ENCODE measurements around the gene ETS1. TPM values are rescaled to one million over a fixed set of nuclear protein-coding genes. Genes with fewer than 3 reads are reported as not detected.

ETS1 gene
- polyA plus RNA-seq, 1 donor from 2014 or later, result 0.42 TPM

DNA sequence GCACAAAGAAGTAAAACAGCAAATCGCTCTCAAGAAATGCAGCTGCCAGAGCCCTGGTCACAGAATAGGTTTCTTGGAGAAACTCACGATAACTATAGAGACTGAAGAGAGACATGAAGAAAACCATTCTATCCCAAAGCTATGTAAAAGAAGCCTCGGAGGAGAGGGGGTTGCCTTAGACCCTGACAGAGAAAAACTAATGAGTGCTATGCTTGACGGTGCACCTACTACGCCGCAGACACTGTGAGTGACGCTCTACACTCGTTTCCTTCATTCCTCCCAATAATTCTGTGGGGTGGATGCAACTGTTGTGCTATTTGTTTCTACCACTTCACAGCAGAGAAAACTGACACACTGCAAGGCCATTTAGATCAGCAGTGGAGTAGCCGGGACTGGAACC, 121.8 kb downstream of the ETS1 start:
- Histone ChIP-seq H3K79me2 (replicated peaks; ENCODE audit: insufficient read depth, low read length) (no peaks in the 10 kb centered on the region), H3K27me3 (ENCODE audit: insufficient read depth, low read depth, low read length) (no peaks in the 10 kb centered on the region), H3K4me2 (ENCODE audit: low read length) (no peak overlapping the region), H3K9me2 (ENCODE audit: insufficient read depth, low read length) (no peaks in the 10 kb centered on the region), H4K20me1 (ENCODE audit: insufficient read depth) (no peaks in the 10 kb centered on the region), H3K9me3 (ENCODE audit: low read length) (no peaks in the 10 kb centered on the region), H3F3A (ENCODE audit: insufficient read depth, low read length, poor library complexity, severe bottlenecking) (no peaks in the 10 kb centered on the region), H3K4me3 (ENCODE audit: low read length) (no peak overlapping the region), H3K9ac (ENCODE audit: low read length) (no peak overlapping the region), H3K36me3 (ENCODE audit: insufficient read depth, low read length) (no peaks in the 10 kb centered on the region), H2AFZ (ENCODE audit: low read depth, low read length) (no peak overlapping the region), H3K27ac (ENCODE audit: low read length) (no peak overlapping the region)
- TF ChIP-seq SMC3 (conservative IDR thresholded peaks at IDR 0.05; ENCODE audit: poor library complexity) (no peak), POLR2AphosphoS5 (IDR thresholded peaks at IDR 0.05) (no peak), RAD21 (conservative IDR thresholded peaks at IDR 0.05) (no peak), EZH2 (IDR thresholded peaks at IDR 0.05; ENCODE audit: borderline replicate concordance, insufficient read depth, low read length, poor library complexity, severe bottlenecking) (no peak), EP300 (conservative IDR thresholded peaks at IDR 0.05; ENCODE audit: poor library complexity, severe bottlenecking) (no peak), MXI1 (conservative IDR thresholded peaks at IDR 0.05; ENCODE audit: poor library complexity, severe bottlenecking) (no peak)
- TF ChIP-seq, protein P1, sequence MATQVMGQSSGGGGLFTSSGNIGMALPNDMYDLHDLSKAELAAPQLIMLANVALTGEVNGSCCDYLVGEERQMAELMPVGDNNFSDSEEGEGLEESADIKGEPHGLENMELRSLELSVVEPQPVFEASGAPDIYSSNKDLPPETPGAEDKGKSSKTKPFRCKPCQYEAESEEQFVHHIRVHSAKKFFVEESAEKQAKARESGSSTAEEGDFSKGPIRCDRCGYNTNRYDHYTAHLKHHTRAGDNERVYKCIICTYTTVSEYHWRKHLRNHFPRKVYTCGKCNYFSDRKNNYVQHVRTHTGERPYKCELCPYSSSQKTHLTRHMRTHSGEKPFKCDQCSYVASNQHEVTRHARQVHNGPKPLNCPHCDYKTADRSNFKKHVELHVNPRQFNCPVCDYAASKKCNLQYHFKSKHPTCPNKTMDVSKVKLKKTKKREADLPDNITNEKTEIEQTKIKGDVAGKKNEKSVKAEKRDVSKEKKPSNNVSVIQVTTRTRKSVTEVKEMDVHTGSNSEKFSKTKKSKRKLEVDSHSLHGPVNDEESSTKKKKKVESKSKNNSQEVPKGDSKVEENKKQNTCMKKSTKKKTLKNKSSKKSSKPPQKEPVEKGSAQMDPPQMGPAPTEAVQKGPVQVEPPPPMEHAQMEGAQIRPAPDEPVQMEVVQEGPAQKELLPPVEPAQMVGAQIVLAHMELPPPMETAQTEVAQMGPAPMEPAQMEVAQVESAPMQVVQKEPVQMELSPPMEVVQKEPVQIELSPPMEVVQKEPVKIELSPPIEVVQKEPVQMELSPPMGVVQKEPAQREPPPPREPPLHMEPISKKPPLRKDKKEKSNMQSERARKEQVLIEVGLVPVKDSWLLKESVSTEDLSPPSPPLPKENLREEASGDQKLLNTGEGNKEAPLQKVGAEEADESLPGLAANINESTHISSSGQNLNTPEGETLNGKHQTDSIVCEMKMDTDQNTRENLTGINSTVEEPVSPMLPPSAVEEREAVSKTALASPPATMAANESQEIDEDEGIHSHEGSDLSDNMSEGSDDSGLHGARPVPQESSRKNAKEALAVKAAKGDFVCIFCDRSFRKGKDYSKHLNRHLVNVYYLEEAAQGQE (IDR thresholded peaks at IDR 0.05; ENCODE audit: borderline replicate concordance), result no peak
- TF ChIP-seq, protein P2, sequence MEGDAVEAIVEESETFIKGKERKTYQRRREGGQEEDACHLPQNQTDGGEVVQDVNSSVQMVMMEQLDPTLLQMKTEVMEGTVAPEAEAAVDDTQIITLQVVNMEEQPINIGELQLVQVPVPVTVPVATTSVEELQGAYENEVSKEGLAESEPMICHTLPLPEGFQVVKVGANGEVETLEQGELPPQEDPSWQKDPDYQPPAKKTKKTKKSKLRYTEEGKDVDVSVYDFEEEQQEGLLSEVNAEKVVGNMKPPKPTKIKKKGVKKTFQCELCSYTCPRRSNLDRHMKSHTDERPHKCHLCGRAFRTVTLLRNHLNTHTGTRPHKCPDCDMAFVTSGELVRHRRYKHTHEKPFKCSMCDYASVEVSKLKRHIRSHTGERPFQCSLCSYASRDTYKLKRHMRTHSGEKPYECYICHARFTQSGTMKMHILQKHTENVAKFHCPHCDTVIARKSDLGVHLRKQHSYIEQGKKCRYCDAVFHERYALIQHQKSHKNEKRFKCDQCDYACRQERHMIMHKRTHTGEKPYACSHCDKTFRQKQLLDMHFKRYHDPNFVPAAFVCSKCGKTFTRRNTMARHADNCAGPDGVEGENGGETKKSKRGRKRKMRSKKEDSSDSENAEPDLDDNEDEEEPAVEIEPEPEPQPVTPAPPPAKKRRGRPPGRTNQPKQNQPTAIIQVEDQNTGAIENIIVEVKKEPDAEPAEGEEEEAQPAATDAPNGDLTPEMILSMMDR (IDR thresholded peaks at IDR 0.05; ENCODE audit: poor library complexity, severe bottlenecking), result no peak

DNA sequence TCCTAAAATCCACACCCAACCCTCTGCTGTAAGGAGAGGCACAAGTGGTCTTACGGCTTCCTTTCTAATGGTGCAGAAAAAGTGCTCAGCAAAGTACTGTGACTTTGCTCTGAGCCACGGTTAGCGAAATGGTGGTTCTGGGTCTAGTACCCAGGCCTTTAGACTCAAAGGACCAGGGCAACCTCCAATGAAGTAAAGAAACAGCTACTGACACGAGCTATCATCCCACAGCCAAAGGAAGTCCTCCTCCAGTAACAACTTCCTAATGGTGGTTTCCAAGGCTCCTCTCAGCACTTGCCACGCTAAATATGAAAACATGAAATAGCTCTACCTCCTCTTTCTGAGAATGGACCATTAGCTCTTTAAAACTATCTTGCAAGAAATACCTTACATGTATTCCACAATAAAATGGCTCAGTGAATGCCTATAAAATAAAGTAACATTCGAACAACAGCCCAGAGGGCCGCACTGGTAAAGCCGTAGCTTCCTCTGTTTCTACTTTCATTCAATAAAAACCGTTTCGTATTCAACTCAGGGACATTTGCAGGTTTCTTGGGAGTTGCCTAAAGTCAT, 122.4 kb downstream of the ETS1 start:
- H3K4me2 ChIP-seq (ENCODE audit: low read length), result no peak overlapping the region
- no peaks in the 10 kb centered on the region for H3F3A ChIP-seq (ENCODE audit: insufficient read depth, low read length, poor library complexity, severe bottlenecking)
- H3K79me2 ChIP-seq (replicated peaks; ENCODE audit: insufficient read depth, low read length), result no peaks in the 10 kb centered on the region
- TF ChIP-seq, protein P2 (IDR thresholded peaks at IDR 0.05; ENCODE audit: poor library complexity, severe bottlenecking), result no peak
- TF ChIP-seq TAF1 (IDR thresholded peaks at IDR 0.05; ENCODE audit: low read depth) (no peak), POLR2AphosphoS5 (IDR thresholded peaks at IDR 0.05) (no peak)
- H3K9me2 ChIP-seq (ENCODE audit: insufficient read depth, low read length), result no peaks in the 10 kb centered on the region
- H3K27me3 ChIP-seq (ENCODE audit: insufficient read depth, low read depth, low read length), result no peaks in the 10 kb centered on the region
- H4K20me1 ChIP-seq (ENCODE audit: insufficient read depth), result no peaks in the 10 kb centered on the region
- H3K4me3 ChIP-seq (ENCODE audit: low read length), result no peak overlapping the region
- no peak overlapping the region for H2AFZ ChIP-seq (ENCODE audit: low read depth, low read length)
- H3K27ac ChIP-seq (ENCODE audit: low read length), result no peak overlapping the region
- no peak overlapping the region for H3K9ac ChIP-seq (ENCODE audit: low read length)
- no peaks in the 10 kb centered on the region for H3K9me3 ChIP-seq (ENCODE audit: low read length)
- H3K36me3 ChIP-seq (ENCODE audit: insufficient read depth, low read length), result no peaks in the 10 kb centered on the region
